Osteoblast (primary cell): Measurements from ENCODE around the gene DRAM2. TPM values are rescaled to one million over a fixed set of nuclear protein-coding genes. Genes with fewer than 3 reads are reported as not detected.

ENCODE experiments used
- DNase-seq: peaks from one replicate; pipeline ENCODE4 v3.0.0; 2011; ENCODE audit warnings: low spot score, mixed read lengths; ENCODE audit not compliant: insufficient read length; ENCODE audit errors: missing footprints
- H2AFZ ChIP-seq: 2 replicates; pipeline ENCODE4 v1.6.0; 2011; ENCODE audit warnings: mild to moderate bottlenecking, low read length
- H3K27ac ChIP-seq: 2 replicates; pipeline ENCODE4 v1.5.1; 2011; ENCODE audit warnings: mild to moderate bottlenecking, low read depth, low read length, moderate library complexity
- H3K27me3 ChIP-seq: 2 replicates; pipeline ENCODE4 v1.6.0; 2012; ENCODE audit warnings: mild to moderate bottlenecking, control low read depth, inconsistent platforms, low read length, moderate library complexity; ENCODE audit not compliant: insufficient read depth
- H3K36me3 ChIP-seq: 2 replicates; pipeline ENCODE4 v1.5.1; 2011; ENCODE audit warnings: mild to moderate bottlenecking, low read length, control low read depth, moderate library complexity; ENCODE audit not compliant: insufficient read depth
- H3K4me1 ChIP-seq: 2 replicates; pipeline ENCODE4 v1.5.1; 2011; ENCODE audit warnings: mild to moderate bottlenecking, low read length, control low read depth, moderate library complexity; ENCODE audit not compliant: insufficient read depth
- H3K4me2 ChIP-seq: 2 replicates; pipeline ENCODE4 v1.6.0; 2011; ENCODE audit warnings: mild to moderate bottlenecking, low read length; ENCODE audit not compliant: insufficient read depth
- H3K4me3 ChIP-seq: fragments of 200-600 bp; sonication (generic); 3 replicates; pipeline ENCODE4 v1.5.1; 2012; ENCODE audit warnings: mild to moderate bottlenecking, low read length, inconsistent platforms; ENCODE audit not compliant: insufficient read depth
- H3K79me2 ChIP-seq: 2 replicates; pipeline ENCODE4 v1.6.0; 2012; ENCODE audit warnings: mild to moderate bottlenecking, low read length, control low read depth, inconsistent platforms; ENCODE audit not compliant: insufficient read depth
- H3K9me3 ChIP-seq: 2 replicates; pipeline ENCODE4 v1.5.1; 2011; ENCODE audit warnings: low read depth, low read length, control low read depth
- H4K20me1 ChIP-seq: 2 replicates; pipeline ENCODE4 v1.6.0; 2012; ENCODE audit warnings: mild to moderate bottlenecking, low read length, control low read depth; ENCODE audit not compliant: insufficient read depth
- CTCF ChIP-seq: IDR thresholded peaks from 2 replicates; pipeline ENCODE4 v1.5.1; 2011; ENCODE audit warnings: mild to moderate bottlenecking, low read depth, low read length, moderate library complexity; ENCODE audit errors: extremely low read depth
- total RNA-seq: library from RNA; depleted of rRNA; stranded (reverse); fragments of >200 nt; gene quantifications from 2 replicates; pipeline ENCODE4 v1.2.3, GENCODE V29; 2012

Gene DRAM2
- total RNA-seq, 1 donor: 45.6 TPM

- Histone ChIP-seq H2AFZ (no peak overlapping the region), H3K27ac (no peak overlapping the region), H3K36me3 (peaks cover 33% of the 10 kb centered on the region), H3K27me3 (no peaks in the 10 kb centered on the region), H3K4me2 (no peak overlapping the region), H3K79me2 (no peaks in the 10 kb centered on the region), H3K4me3 (no peak overlapping the region), H3K4me1 (no peaks in the 10 kb centered on the region), H4K20me1 (no peaks in the 10 kb centered on the region), H3K9me3 (no peaks in the 10 kb centered on the region)
- no peak for DNase-seq
- no peak for TF ChIP-seq CTCF
Measured at GRCh38 chr1:111127923-111128643, 11.8 kb downstream of the DRAM2 start.

GRCh38 chr1:111126354-111126753 is 13.5 kb downstream of the DRAM2 start:
- no peak overlapping the region for H3K27ac ChIP-seq
- no peaks in the 10 kb centered on the region for H3K27me3 ChIP-seq
- no peaks in the 10 kb centered on the region for H3K4me1 ChIP-seq
- H4K20me1 ChIP-seq: no peaks in the 10 kb centered on the region
- H2AFZ ChIP-seq: no peak overlapping the region
- H3K36me3 ChIP-seq: peaks cover 34% of the 10 kb centered on the region
- no peak overlapping the region for H3K4me2 ChIP-seq
- DNase-seq: no peak
- H3K4me3 ChIP-seq: no peak overlapping the region
- no peaks in the 10 kb centered on the region for H3K79me2 ChIP-seq
- no peaks in the 10 kb centered on the region for H3K9me3 ChIP-seq
- no peak for TF ChIP-seq CTCF

GRCh38 chr1:111116496-111116895 is 23.4 kb downstream of the DRAM2 start:
- TF ChIP-seq CTCF: no peak
- H3K4me3 ChIP-seq: no peak overlapping the region
- H3K27me3 ChIP-seq: no peaks in the 10 kb centered on the region
- H3K4me2 ChIP-seq: no peak overlapping the region
- no peaks in the 10 kb centered on the region for H4K20me1 ChIP-seq
- DNase-seq: no peak
- H3K79me2 ChIP-seq: no peaks in the 10 kb centered on the region
- peaks cover 37% of the 10 kb centered on the region for H3K36me3 ChIP-seq
- no peak overlapping the region for H3K27ac ChIP-seq
- no peak overlapping the region for H2AFZ ChIP-seq
- no peaks in the 10 kb centered on the region for H3K9me3 ChIP-seq
- H3K4me1 ChIP-seq: peaks cover 16% of the 10 kb centered on the region

- Histone ChIP-seq H3K4me3 (no peak overlapping the region), H3K36me3 (peaks cover 3% of the 10 kb centered on the region), H3K27ac (no peak overlapping the region), H3K79me2 (no peaks in the 10 kb centered on the region), H3K27me3 (no peaks in the 10 kb centered on the region), H3K9me3 (no peaks in the 10 kb centered on the region), H3K4me2 (no peak overlapping the region), H4K20me1 (no peaks in the 10 kb centered on the region), H2AFZ (no peak overlapping the region), H3K4me1 (no peaks in the 10 kb centered on the region)
- no peak for TF ChIP-seq CTCF
- no peak for DNase-seq
Measured at GRCh38 chr1:111110197-111110899, 29.5 kb downstream of the DRAM2 start.
